ENCODE results near the gene ZNF583. TPM values are rescaled to one million over a fixed set of nuclear protein-coding genes. Genes with fewer than 3 reads are reported as not detected.

Gene ZNF583
- total RNA-seq, 1 donor from 2014 or later: 10.2 TPM

GRCh38 chr19:56383826-56384605 lies 20.1 kb upstream of the ZNF583 start:
- H3K36me3 Mint-ChIP-seq (ENCODE audit: unreplicated experiment): peaks cover 41% of the 10 kb centered on the region
- peaks cover 66% of the 10 kb centered on the region for H3K9me3 Mint-ChIP-seq (ENCODE audit: unreplicated experiment)
- no peak for TF ChIP-seq CTCF (IDR thresholded peaks at IDR 0.05)
- H3K4me1 Mint-ChIP-seq (ENCODE audit: unreplicated experiment): no peaks in the 10 kb centered on the region
- H3K27me3 Mint-ChIP-seq (ENCODE audit: unreplicated experiment): no peaks in the 10 kb centered on the region
- H3K27ac Mint-ChIP-seq (ENCODE audit: unreplicated experiment): no peak overlapping the region
- H3K4me3 Mint-ChIP-seq (ENCODE audit: unreplicated experiment): no peak overlapping the region
- no peak for DNase-seq (ENCODE audit: extremely low spot score, unreplicated experiment)

- Mint-ChIP-seq H3K4me3 (ENCODE audit: unreplicated experiment) (peak within 1 kb of the TSS; percentile 99), H3K27me3 (ENCODE audit: unreplicated experiment) (no peaks in the 10 kb centered on the region), H3K9me3 (ENCODE audit: unreplicated experiment) (peaks cover 43% of the 10 kb centered on the region), H3K36me3 (ENCODE audit: unreplicated experiment) (peaks cover 58% of the 10 kb centered on the region), H3K4me1 (ENCODE audit: unreplicated experiment) (peaks cover 12% of the 10 kb centered on the region), H3K27ac (ENCODE audit: unreplicated experiment) (peak within 1 kb of the TSS; percentile 98)
- TF ChIP-seq CTCF (IDR thresholded peaks at IDR 0.05): peak; percentile 88
- peak; percentile 96 for DNase-seq (ENCODE audit: extremely low spot score, unreplicated experiment)
These were observed 10.8 kb upstream of the ZNF583 start, which contains the start of gene ZNF582 for GRCh38 chr19:56393119-56394012. TSS of gene ZNF582 (minus strand) at chr19:56393534. CDS start at chr19:56391752, 1,782 bp downstream.

GRCh38 chr19:56398809-56399208 lies 5.3 kb upstream of the ZNF583 start:
- Mint-ChIP-seq H3K4me3 (ENCODE audit: unreplicated experiment) (no peak overlapping the region), H3K36me3 (ENCODE audit: unreplicated experiment) (peaks cover 61% of the 10 kb centered on the region), H3K4me1 (ENCODE audit: unreplicated experiment) (peaks cover 14% of the 10 kb centered on the region), H3K27ac (ENCODE audit: unreplicated experiment) (no peak overlapping the region), H3K9me3 (ENCODE audit: unreplicated experiment) (peaks cover 58% of the 10 kb centered on the region), H3K27me3 (ENCODE audit: unreplicated experiment) (no peaks in the 10 kb centered on the region)
- TF ChIP-seq CTCF (IDR thresholded peaks at IDR 0.05): no peak
- no peak for DNase-seq (ENCODE audit: extremely low spot score, unreplicated experiment)

- H3K27ac Mint-ChIP-seq (ENCODE audit: unreplicated experiment): no peak overlapping the region
- H3K27me3 Mint-ChIP-seq (ENCODE audit: unreplicated experiment): no peaks in the 10 kb centered on the region
- TF ChIP-seq CTCF (IDR thresholded peaks at IDR 0.05): no peak
- H3K9me3 Mint-ChIP-seq (ENCODE audit: unreplicated experiment): peaks cover 53% of the 10 kb centered on the region
- DNase-seq (ENCODE audit: extremely low spot score, unreplicated experiment): no peak
- H3K36me3 Mint-ChIP-seq (ENCODE audit: unreplicated experiment): peaks cover 70% of the 10 kb centered on the region
- peaks cover 26% of the 10 kb centered on the region for H3K4me1 Mint-ChIP-seq (ENCODE audit: unreplicated experiment)
- no peak overlapping the region for H3K4me3 Mint-ChIP-seq (ENCODE audit: unreplicated experiment)
These were observed 3.6 kb upstream of the ZNF583 start for GRCh38 chr19:56400485-56400884.

GRCh38 chr19:56403261-56403660 lies 871 bp upstream of the ZNF583 start:
- Mint-ChIP-seq H3K9me3 (ENCODE audit: unreplicated experiment) (peaks cover 63% of the 10 kb centered on the region), H3K27me3 (ENCODE audit: unreplicated experiment) (no peaks in the 10 kb centered on the region), H3K27ac (ENCODE audit: unreplicated experiment) (peak overlapping the region; percentile 87), H3K4me3 (ENCODE audit: unreplicated experiment) (peak overlapping the region; percentile 86), H3K4me1 (ENCODE audit: unreplicated experiment) (peaks cover 26% of the 10 kb centered on the region), H3K36me3 (ENCODE audit: unreplicated experiment) (peaks cover 72% of the 10 kb centered on the region)
- no peak for TF ChIP-seq CTCF (IDR thresholded peaks at IDR 0.05)
- DNase-seq (ENCODE audit: extremely low spot score, unreplicated experiment): no peak

Measured in osteocyte (in vitro differentiated cells).